ENCODE measurements around the gene FBP2. TPM values are rescaled to one million over a fixed set of nuclear protein-coding genes. Genes with fewer than 3 reads are reported as not detected.
"Not testable (repeated sequence)": the region's sequence is repeated elsewhere in the genome, so short reads cannot be mapped to it uniquely, and the experiment has no call there.

The FBP2 gene
- total RNA-seq, 1 donor: not detected

DNA sequence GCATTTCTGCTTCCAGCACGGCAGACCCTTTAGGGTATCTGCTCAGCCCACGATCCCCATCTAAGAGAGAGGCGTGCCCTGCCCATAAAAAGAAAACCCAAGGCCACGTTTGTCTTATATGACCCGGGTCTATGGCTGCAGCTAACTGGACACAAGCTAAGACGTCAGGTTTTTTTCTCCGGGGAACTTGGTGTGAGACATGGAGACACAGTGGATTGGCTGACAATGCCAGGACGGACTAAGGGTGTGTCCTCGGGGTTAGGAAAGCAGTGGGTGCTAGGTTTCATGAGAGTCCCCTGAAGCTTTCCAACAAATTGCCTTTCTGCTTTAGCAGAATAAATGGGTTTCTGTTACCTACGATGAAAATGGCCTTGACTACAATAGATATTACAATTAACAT, 7.1 kb upstream of the FBP2 start:
- Histone ChIP-seq H3K27me3 (ENCODE audit: insufficient read depth, low read length) (peaks cover 18% of the 10 kb centered on the region), H3K4me1 (ENCODE audit: insufficient read depth, low read length) (no peaks in the 10 kb centered on the region), H4K20me1 (ENCODE audit: insufficient read depth, low read length) (no peaks in the 10 kb centered on the region), H3K36me3 (ENCODE audit: insufficient read depth, low read length) (no peaks in the 10 kb centered on the region), H3K4me2 (ENCODE audit: insufficient read depth, low read length) (no peak overlapping the region), H3K27ac (ENCODE audit: low read depth, low read length) (no peak overlapping the region), H3K9me3 (ENCODE audit: low read depth, low read length) (no peaks in the 10 kb centered on the region), H3K4me3 (ENCODE audit: insufficient read depth, low read length) (no peak overlapping the region), H3K79me2 (ENCODE audit: insufficient read depth, low read length) (no peaks in the 10 kb centered on the region), H2AFZ (ENCODE audit: low read length) (no peak overlapping the region)
- no peak for DNase-seq (ENCODE audit: insufficient read length, low spot score, missing footprints)
- TF ChIP-seq CTCF (IDR thresholded peaks at IDR 0.05; ENCODE audit: extremely low read depth, low read depth, low read length): no peak

DNA sequence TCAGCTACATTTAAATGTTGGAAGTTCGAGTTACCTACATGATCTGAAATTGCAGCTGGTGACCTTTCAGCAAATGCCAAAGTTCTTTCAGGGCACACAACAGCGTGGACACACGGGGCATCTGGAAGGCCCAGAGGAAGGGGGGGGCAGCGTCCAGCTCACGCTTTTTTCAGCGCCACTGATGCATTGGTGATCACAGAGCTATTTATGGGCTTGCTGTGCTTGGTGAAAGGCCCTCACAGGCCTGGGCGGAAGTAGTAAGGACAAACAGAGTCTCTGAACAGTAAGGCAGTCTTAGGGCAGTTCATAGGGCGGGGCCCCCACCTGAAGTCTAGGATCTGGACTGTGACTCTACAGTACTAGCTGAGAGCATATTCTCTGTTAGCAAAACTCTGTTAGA, 6.6 kb upstream of the FBP2 start:
- Histone ChIP-seq H3K4me2 (ENCODE audit: insufficient read depth, low read length) (no peak overlapping the region), H3K79me2 (ENCODE audit: insufficient read depth, low read length) (no peaks in the 10 kb centered on the region), H2AFZ (ENCODE audit: low read length) (no peak overlapping the region), H3K4me1 (ENCODE audit: insufficient read depth, low read length) (no peaks in the 10 kb centered on the region), H4K20me1 (ENCODE audit: insufficient read depth, low read length) (no peaks in the 10 kb centered on the region), H3K9me3 (ENCODE audit: low read depth, low read length) (no peaks in the 10 kb centered on the region), H3K36me3 (ENCODE audit: insufficient read depth, low read length) (no peaks in the 10 kb centered on the region), H3K4me3 (ENCODE audit: insufficient read depth, low read length) (no peak overlapping the region), H3K27me3 (ENCODE audit: insufficient read depth, low read length) (peaks cover 13% of the 10 kb centered on the region), H3K27ac (ENCODE audit: low read depth, low read length) (no peak overlapping the region)
- no peak for DNase-seq (ENCODE audit: insufficient read length, low spot score, missing footprints)
- TF ChIP-seq CTCF (IDR thresholded peaks at IDR 0.05; ENCODE audit: extremely low read depth, low read depth, low read length): no peak

- no peaks in the 10 kb centered on the region for H3K4me1 ChIP-seq (ENCODE audit: insufficient read depth, low read length)
- no peak for DNase-seq (ENCODE audit: insufficient read length, low spot score, missing footprints)
Measured at GRCh38 chr9:94599102-94599501, 5.5 kb upstream of the FBP2 start.

GRCh38 chr9:94592683-94593082, 941 bp downstream of the FBP2 start:
- not testable (repeated sequence) for H3K4me3 ChIP-seq (ENCODE audit: insufficient read depth, low read length); H2AFZ ChIP-seq (ENCODE audit: low read length); H3K36me3 ChIP-seq (ENCODE audit: insufficient read depth, low read length); H3K27ac ChIP-seq (ENCODE audit: low read depth, low read length); H3K4me1 ChIP-seq (ENCODE audit: insufficient read depth, low read length); H3K27me3 ChIP-seq (ENCODE audit: insufficient read depth, low read length); H3K79me2 ChIP-seq (ENCODE audit: insufficient read depth, low read length); H3K4me2 ChIP-seq (ENCODE audit: insufficient read depth, low read length); H4K20me1 ChIP-seq (ENCODE audit: insufficient read depth, low read length); H3K9me3 ChIP-seq (ENCODE audit: low read depth, low read length); DNase-seq (ENCODE audit: insufficient read length, low spot score, missing footprints)

More at GRCh38 chr9:94599102-94599501, 5.5 kb upstream of the FBP2 start:
- Histone ChIP-seq H3K4me3 (ENCODE audit: insufficient read depth, low read length) (no peak overlapping the region), H2AFZ (ENCODE audit: low read length) (no peak overlapping the region), H3K27ac (ENCODE audit: low read depth, low read length) (no peak overlapping the region), H3K27me3 (ENCODE audit: insufficient read depth, low read length) (peaks cover 3% of the 10 kb centered on the region), H4K20me1 (ENCODE audit: insufficient read depth, low read length) (no peaks in the 10 kb centered on the region), H3K4me2 (ENCODE audit: insufficient read depth, low read length) (no peak overlapping the region), H3K36me3 (ENCODE audit: insufficient read depth, low read length) (no peaks in the 10 kb centered on the region), H3K9me3 (ENCODE audit: low read depth, low read length) (no peaks in the 10 kb centered on the region), H3K79me2 (ENCODE audit: insufficient read depth, low read length) (no peaks in the 10 kb centered on the region)
- TF ChIP-seq CTCF (IDR thresholded peaks at IDR 0.05; ENCODE audit: extremely low read depth, low read depth, low read length): no peak

All from osteoblast (primary cell).